SKM-1 (cell line): Measurements from ENCODE around the gene AK2.
"Not testable (repeated sequence)": the region's sequence is repeated elsewhere in the genome, so short reads cannot be mapped to it uniquely, and the experiment has no call there.

ENCODE experiments used
- DNase-seq: peaks from one replicate; lab custom pipeline; 2025; ENCODE audit not compliant: unreplicated experiment; lab: John Stamatoyannopoulos, UW

The AK2 gene

GRCh38 chr1:33001282-33001681 lies 35.4 kb downstream of the AK2 start:
- no peak for DNase-seq

GRCh38 chr1:33000427-33001026 lies 36.2 kb downstream of the AK2 start:
- DNase-seq: no peak

- DNase-seq: no peak
Measured at GRCh38 chr1:32998997-32999396, 37.7 kb downstream of the AK2 start.

- DNase-seq: peak; percentile 14
Measured at GRCh38 chr1:32998064-32998463, 38.6 kb downstream of the AK2 start.

- no peak for DNase-seq
Measured at GRCh38 chr1:32997381-32997891, 39.2 kb downstream of the AK2 start.

GRCh38 chr1:32993324-32993636 lies 43.4 kb downstream of the AK2 start:
- DNase-seq: not testable (repeated sequence)

- peak; percentile 91 for DNase-seq
Measured at GRCh38 chr1:32992489-32993323, 44.0 kb downstream of the AK2 start.

- no peak for DNase-seq
Measured at GRCh38 chr1:32991819-32992488, 44.7 kb downstream of the AK2 start.

GRCh38 chr1:32991386-32991785 lies 45.3 kb downstream of the AK2 start:
- DNase-seq: no peak

- DNase-seq: no peak
Measured at GRCh38 chr1:32990887-32991286, 45.8 kb downstream of the AK2 start.

- DNase-seq: peak; percentile 78
Measured at GRCh38 chr1:32989160-32990050, 47.3 kb downstream of the AK2 start.

- DNase-seq: no peak
Measured at GRCh38 chr1:32988665-32989064, 48.0 kb downstream of the AK2 start.

- DNase-seq: no peak
Measured at GRCh38 chr1:32985226-32985625, 51.5 kb downstream of the AK2 start.

- DNase-seq: no peak
Measured at GRCh38 chr1:32984455-32985171, 52.1 kb downstream of the AK2 start.

GRCh38 chr1:32984090-32984454 lies 52.6 kb downstream of the AK2 start:
- no peak for DNase-seq

GRCh38 chr1:32983020-32983419 lies 53.7 kb downstream of the AK2 start:
- DNase-seq: no peak

- DNase-seq: peak; percentile 95
Measured at GRCh38 chr1:32981003-32981901, 55.4 kb downstream of the AK2 start.

- DNase-seq: no peak
Measured at GRCh38 chr1:32980080-32980479, 56.6 kb downstream of the AK2 start.

- no peak for DNase-seq
Measured at GRCh38 chr1:32978854-32979253, 57.8 kb downstream of the AK2 start.
